Hepatocyte (in vitro differentiated cells): ENCODE measurements around the gene GLT6D1.

Source experiments
- CTCF ChIP-seq: fragments of 200-600 bp; sonication (generic); IDR thresholded peaks from 2 replicates; pipeline ENCODE4 v1.5.1; 2016; ENCODE audit warnings: antibody characterized with exemption, mild to moderate bottlenecking; ENCODE audit not compliant: poor library complexity
- EZH2 ChIP-seq: fragments of 200-600 bp; sonication (generic); IDR thresholded peaks from 2 replicates; pipeline ENCODE4 v1.6.1; 2016; ENCODE audit warnings: antibody characterized with exemption, mild to moderate bottlenecking, borderline replicate concordance
- EZH2phosphoT487 ChIP-seq: fragments of 200-600 bp; sonication (generic); IDR thresholded peaks from one replicate; pipeline ENCODE4 v1.6.1; 2018; ENCODE audit warnings: antibody characterized with exemption, mild to moderate bottlenecking, low read depth, moderate library complexity; ENCODE audit not compliant: unreplicated experiment, severe bottlenecking

GRCh38 chr9:135587658-135588057 is 51.7 kb downstream of the GLT6D1 start:
- TF ChIP-seq CTCF (no peak), EZH2 (no peak), EZH2phosphoT487 (no peak)
